Measurements from ENCODE around the gene ANGEL1. TPM values are rescaled to one million over a fixed set of nuclear protein-coding genes. Genes with fewer than 3 reads are reported as not detected.

Gene ANGEL1
- total RNA-seq, 1 donor from 2014 or later = 22.6 TPM

GRCh38 chr14:76784881-76785280 lies 27.8 kb downstream of the ANGEL1 start:
- Mint-ChIP-seq H3K27me3 (ENCODE audit: unreplicated experiment) (peaks cover 10% of the 10 kb centered on the region), H3K36me3 (ENCODE audit: low read depth, unreplicated experiment) (peaks cover 36% of the 10 kb centered on the region), H3K4me3 (ENCODE audit: unreplicated experiment) (no peak overlapping the region), H3K9me3 (ENCODE audit: unreplicated experiment) (no peaks in the 10 kb centered on the region), H3K4me1 (ENCODE audit: unreplicated experiment) (peaks cover 29% of the 10 kb centered on the region), H3K27ac (ENCODE audit: unreplicated experiment) (no peak overlapping the region)
- TF ChIP-seq, protein P1, sequence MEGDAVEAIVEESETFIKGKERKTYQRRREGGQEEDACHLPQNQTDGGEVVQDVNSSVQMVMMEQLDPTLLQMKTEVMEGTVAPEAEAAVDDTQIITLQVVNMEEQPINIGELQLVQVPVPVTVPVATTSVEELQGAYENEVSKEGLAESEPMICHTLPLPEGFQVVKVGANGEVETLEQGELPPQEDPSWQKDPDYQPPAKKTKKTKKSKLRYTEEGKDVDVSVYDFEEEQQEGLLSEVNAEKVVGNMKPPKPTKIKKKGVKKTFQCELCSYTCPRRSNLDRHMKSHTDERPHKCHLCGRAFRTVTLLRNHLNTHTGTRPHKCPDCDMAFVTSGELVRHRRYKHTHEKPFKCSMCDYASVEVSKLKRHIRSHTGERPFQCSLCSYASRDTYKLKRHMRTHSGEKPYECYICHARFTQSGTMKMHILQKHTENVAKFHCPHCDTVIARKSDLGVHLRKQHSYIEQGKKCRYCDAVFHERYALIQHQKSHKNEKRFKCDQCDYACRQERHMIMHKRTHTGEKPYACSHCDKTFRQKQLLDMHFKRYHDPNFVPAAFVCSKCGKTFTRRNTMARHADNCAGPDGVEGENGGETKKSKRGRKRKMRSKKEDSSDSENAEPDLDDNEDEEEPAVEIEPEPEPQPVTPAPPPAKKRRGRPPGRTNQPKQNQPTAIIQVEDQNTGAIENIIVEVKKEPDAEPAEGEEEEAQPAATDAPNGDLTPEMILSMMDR (IDR thresholded peaks at IDR 0.05; ENCODE audit: unreplicated experiment) = peak; percentile 74
- DNase-seq (ENCODE audit: low spot score) = peak; percentile 91

- TF ChIP-seq, protein P1 (IDR thresholded peaks at IDR 0.05; ENCODE audit: unreplicated experiment) = no peak
- H3K27me3 Mint-ChIP-seq (ENCODE audit: unreplicated experiment) = peaks cover 10% of the 10 kb centered on the region
- H3K4me3 Mint-ChIP-seq (ENCODE audit: unreplicated experiment) = no peak overlapping the region
- H3K9me3 Mint-ChIP-seq (ENCODE audit: unreplicated experiment) = no peaks in the 10 kb centered on the region
- no peak for DNase-seq (ENCODE audit: low spot score)
- H3K27ac Mint-ChIP-seq (ENCODE audit: unreplicated experiment) = no peak overlapping the region
- peaks cover 37% of the 10 kb centered on the region for H3K36me3 Mint-ChIP-seq (ENCODE audit: low read depth, unreplicated experiment)
- H3K4me1 Mint-ChIP-seq (ENCODE audit: unreplicated experiment) = peaks cover 29% of the 10 kb centered on the region
Observed at GRCh38 chr14:76784266-76784874, 28.3 kb downstream of the ANGEL1 start.

DNA sequence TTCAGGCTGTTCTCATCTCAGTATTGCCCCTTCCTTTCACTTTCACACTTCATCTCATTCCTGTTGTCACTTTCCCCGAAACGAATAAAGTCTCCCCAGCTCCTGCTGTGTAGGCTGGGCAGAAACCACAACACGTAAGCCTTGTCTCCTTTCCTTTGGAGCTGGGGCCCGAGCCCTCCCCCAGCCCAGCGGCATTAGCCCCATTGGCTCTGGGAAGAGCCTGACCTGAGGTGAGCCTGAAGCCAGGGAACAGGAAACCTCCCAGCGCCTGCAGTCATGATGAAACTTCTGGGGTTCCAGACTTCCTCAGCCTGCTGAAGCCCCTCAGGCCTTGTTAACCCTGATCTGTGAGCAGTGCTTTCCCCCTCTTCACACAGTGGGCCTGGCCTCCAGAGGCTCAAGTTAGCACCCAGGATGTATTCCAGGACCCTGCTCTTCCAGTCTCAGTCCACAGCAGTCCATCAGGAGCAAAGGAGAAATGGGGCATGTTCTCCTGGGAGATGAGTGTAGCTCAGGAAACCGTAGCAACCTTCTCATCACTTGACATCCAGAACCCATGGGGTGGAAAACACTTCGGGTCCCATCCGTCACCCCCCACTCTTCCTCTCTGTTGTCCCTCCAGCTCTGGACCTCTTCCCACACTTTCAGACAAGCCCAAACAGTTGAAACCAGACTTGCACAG lies 29.7 kb downstream of the ANGEL1 start:
- Mint-ChIP-seq H3K27ac (ENCODE audit: unreplicated experiment) (peak overlapping the region; percentile 84), H3K9me3 (ENCODE audit: unreplicated experiment) (no peaks in the 10 kb centered on the region), H3K4me1 (ENCODE audit: unreplicated experiment) (peaks cover 33% of the 10 kb centered on the region), H3K36me3 (ENCODE audit: low read depth, unreplicated experiment) (peaks cover 32% of the 10 kb centered on the region), H3K27me3 (ENCODE audit: unreplicated experiment) (peaks cover 15% of the 10 kb centered on the region), H3K4me3 (ENCODE audit: unreplicated experiment) (peak overlapping the region; percentile 59)
- TF ChIP-seq, protein P1 (IDR thresholded peaks at IDR 0.05; ENCODE audit: unreplicated experiment) = no peak
- no peak for DNase-seq (ENCODE audit: low spot score)

DNA sequence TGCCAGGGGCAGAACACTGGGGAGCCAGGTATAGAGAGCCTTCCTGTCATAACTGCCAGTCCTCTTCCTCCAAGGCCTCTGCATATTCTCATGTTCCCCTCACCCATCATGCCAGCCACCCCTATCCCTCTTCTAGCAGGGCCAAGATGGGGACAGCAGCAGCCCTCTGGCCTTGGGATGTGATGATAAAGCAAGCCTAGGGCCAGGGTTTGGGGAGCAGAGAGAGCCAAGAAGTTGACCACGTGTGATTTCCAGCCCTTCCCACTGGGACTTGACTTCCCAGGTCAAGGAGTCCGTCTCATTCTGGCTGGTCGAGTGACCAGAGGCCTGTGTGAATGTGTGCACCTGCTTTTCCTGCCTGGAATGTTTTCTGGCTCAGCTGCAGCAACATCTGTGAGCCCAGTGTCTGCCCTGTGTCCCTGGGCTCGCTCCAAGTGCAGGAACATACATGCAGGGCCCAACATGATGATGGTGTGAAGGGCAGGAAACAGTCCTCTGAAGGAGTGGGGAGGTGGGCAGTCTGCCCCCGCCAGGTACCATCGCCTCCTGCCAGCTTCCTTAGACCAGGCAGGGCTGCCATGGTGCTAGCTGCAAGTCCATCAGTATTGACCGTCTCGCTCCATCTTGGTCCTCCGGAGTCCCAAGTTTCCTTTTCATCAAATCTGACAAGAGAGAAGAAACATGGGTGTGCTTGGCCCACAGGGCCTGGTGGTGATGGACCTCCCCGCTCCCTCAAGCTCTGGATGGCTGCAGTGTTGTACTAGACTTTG lies 30.4 kb downstream of the ANGEL1 start:
- Mint-ChIP-seq H3K27ac (ENCODE audit: unreplicated experiment) (peak overlapping the region; percentile 84), H3K27me3 (ENCODE audit: unreplicated experiment) (peaks cover 15% of the 10 kb centered on the region), H3K4me3 (ENCODE audit: unreplicated experiment) (no peak overlapping the region)

More for the DNA sequence above, 30.4 kb downstream of the ANGEL1 start:
- Mint-ChIP-seq H3K36me3 (ENCODE audit: low read depth, unreplicated experiment) (peaks cover 32% of the 10 kb centered on the region), H3K4me1 (ENCODE audit: unreplicated experiment) (peaks cover 38% of the 10 kb centered on the region), H3K9me3 (ENCODE audit: unreplicated experiment) (no peaks in the 10 kb centered on the region)
- no peak for DNase-seq (ENCODE audit: low spot score)
- TF ChIP-seq, protein P1 (IDR thresholded peaks at IDR 0.05; ENCODE audit: unreplicated experiment) = no peak
